H1 (cell line): Measurements from ENCODE around the gene CRYBG3. TPM values are rescaled to one million over a fixed set of nuclear protein-coding genes. Genes with fewer than 3 reads are reported as not detected.

Experiments
- ASH2L ChIP-seq: fragments of 200-600, 300-600 bp; sonication (generic); IDR thresholded peaks from one replicate; pipeline ENCODE4 v1.7.1; 2017; ENCODE audit warnings: low read length
- BACH1 ChIP-seq: IDR thresholded peaks from 2 replicates; pipeline ENCODE4 v1.6.1; 2012; ENCODE audit warnings: low read length, improper control_type of control experiment
- CEBPB ChIP-seq: IDR thresholded peaks from 2 replicates; pipeline ENCODE4 v1.6.1; 2012; ENCODE audit warnings: low read depth, low read length
- HDAC2 ChIP-seq, 2 experiments: fragments of 300-600 bp in 1 of 2; sonication (generic) in 1 of 2; IDR thresholded peaks; 2 replicates each; pipeline ENCODE4 v1.6.1; 2011 to 2012; ENCODE audit warnings: low read depth in 2 of 2, low read length in 2 of 2, mild to moderate bottlenecking in 2 of 2, moderate library complexity in 2 of 2, borderline replicate concordance in 1 of 2, inconsistent platforms in 1 of 2
- KDM4A ChIP-seq: IDR thresholded peaks from one replicate; pipeline ENCODE4 v1.7.1; 2012; ENCODE audit warnings: low read depth, mild to moderate bottlenecking, moderate library complexity, low read length, inconsistent platforms; ENCODE audit not compliant: severe bottlenecking
- KDM5A ChIP-seq: fragments of 200-600 bp; IDR thresholded peaks from 2 replicates; pipeline ENCODE4 v1.7.1; 2012; ENCODE audit warnings: mild to moderate bottlenecking, low read length, inconsistent platforms, mixed read lengths
- MAFK ChIP-seq: IDR thresholded peaks from 2 replicates; pipeline ENCODE4 v1.6.1; 2012; ENCODE audit warnings: low read depth, mild to moderate bottlenecking, improper control_type of control experiment, low read length
- MAX ChIP-seq: IDR thresholded peaks from 2 replicates; pipeline ENCODE4 v1.6.1; 2012; ENCODE audit warnings: inconsistent platforms
- PHF8 ChIP-seq: fragments of 200-600 bp; sonication (generic); conservative IDR thresholded peaks from 2 replicates; pipeline ENCODE4 v1.7.1; 2012; ENCODE audit warnings: low read depth, mild to moderate bottlenecking, inconsistent platforms, low read length, moderate library complexity
- POLR2AphosphoS5 ChIP-seq: IDR thresholded peaks from 2 replicates; pipeline ENCODE4 v1.6.1; 2011; ENCODE audit warnings: low read depth, low read length
- POU5F1 ChIP-seq: IDR thresholded peaks from 2 replicates; pipeline ENCODE4 v1.6.1; 2011; ENCODE audit warnings: low read depth, mild to moderate bottlenecking, low read length, moderate library complexity
- RFX5 ChIP-seq: IDR thresholded peaks from 2 replicates; pipeline ENCODE4 v1.6.1; 2011; ENCODE audit warnings: low read depth, low read length, improper control_type of control experiment, borderline replicate concordance
- SP2 ChIP-seq: IDR thresholded peaks from 2 replicates; pipeline ENCODE4 v1.6.1; 2012; ENCODE audit warnings: mild to moderate bottlenecking, low read length, inconsistent platforms
- SUZ12 ChIP-seq: fragments of 200-600 bp; sonication (generic); IDR thresholded peaks from 2 replicates; pipeline ENCODE4 v1.6.1; 2012; ENCODE audit warnings: mild to moderate bottlenecking, inconsistent platforms, low read length, moderate library complexity, mixed read lengths
- TAF1 ChIP-seq: IDR thresholded peaks from 2 replicates; pipeline ENCODE4 v1.6.1; 2011; ENCODE audit warnings: mild to moderate bottlenecking, low read depth, low read length
- TBP ChIP-seq: IDR thresholded peaks from 2 replicates; pipeline ENCODE4 v1.6.1; 2011; ENCODE audit warnings: low read depth, low read length, improper control_type of control experiment
- TEAD4 ChIP-seq: IDR thresholded peaks from 2 replicates; pipeline ENCODE4 v1.6.1; 2012; ENCODE audit warnings: low read depth, low read length, inconsistent platforms, mixed read lengths
- ZNF274 ChIP-seq: IDR thresholded peaks from 2 replicates; pipeline ENCODE4 v1.7.0; 2012; ENCODE audit warnings: low read length, borderline replicate concordance; ENCODE audit errors: extremely low read depth
- polyA plus RNA-seq, 7 experiments: library from polyadenylated mRNA; depleted of rRNA in 3 of 7; stranded (reverse) in 5 of 7; unstranded in 2 of 7; fragments of >200 nt in 5 of 7; fragments of 200-250 nt in 2 of 7; gene quantifications; 1 replicate in 5 of 7; 2 replicates in 1 of 7; 4 replicates in 1 of 7; pipeline versions ENCODE4 v1.2.1 to v1.2.3, GENCODE V29; 2011 to 2013; ENCODE audit warnings: missing spikeins in 2 of 7, mixed read lengths in 2 of 7
- total RNA-seq: library from RNA; stranded (reverse); fragmentation: NEBNext Ultra II Directional; extraction: Animal tissue kit (Norgen Biotek cat#: 25700); gene quantifications from 2 replicates; pipeline ENCODE4 v1.2.1, GENCODE V29; 2021
- TF ChIP-seq, protein P1 (sequence below): IDR thresholded peaks from 2 replicates; pipeline ENCODE4 v1.6.1; 2011; ENCODE audit warnings: low read depth, mild to moderate bottlenecking, low read length; ENCODE audit not compliant: insufficient read depth
- TF ChIP-seq, protein P2 (sequence below), 3 experiments: IDR thresholded peaks; 1 replicate in 2 of 3; 2 replicates in 1 of 3; pipeline versions ENCODE4 v1.5.1 to v1.6.1; 2011; ENCODE audit warnings: low read length in 3 of 3, mild to moderate bottlenecking in 3 of 3, inconsistent platforms in 2 of 3, low read depth in 1 of 3, moderate library complexity in 1 of 3; ENCODE audit not compliant: insufficient read depth in 1 of 3; ENCODE audit errors: control extremely low read depth in 1 of 3
- TF ChIP-seq, protein P3 (sequence below): IDR thresholded peaks from 2 replicates; pipeline ENCODE4 v1.6.1; 2012; ENCODE audit warnings: inconsistent platforms

The CRYBG3 gene
- total and polyA plus RNA-seq, 2 of the 8 experiments (the other 6 are each of a cell fraction or from before 2014, with no cell fraction given), result 2.1 to 8.0 TPM

- no peak for TF ChIP-seq SP2
- no peak for TF ChIP-seq KDM5A
- TF ChIP-seq PHF8, result no peak; the same call in 1 of the 2 replicates
- TF ChIP-seq HDAC2 (IDR thresholded peaks at IDR 0.05; ENCODE audit: borderline replicate concordance in 1 of 2, low read depth in 2 of 2, low read length in 2 of 2), result 0 out of 4 replicates have a peak, but pooled peaks of 1 of the 2 experiments have one; percentile 39
- no peak for TF ChIP-seq TEAD4
- TF ChIP-seq, protein P1, sequence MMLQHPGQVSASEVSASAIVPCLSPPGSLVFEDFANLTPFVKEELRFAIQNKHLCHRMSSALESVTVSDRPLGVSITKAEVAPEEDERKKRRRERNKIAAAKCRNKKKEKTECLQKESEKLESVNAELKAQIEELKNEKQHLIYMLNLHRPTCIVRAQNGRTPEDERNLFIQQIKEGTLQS, result no peak
- TF ChIP-seq RFX5, result no peak
- no peak for TF ChIP-seq ZNF274
- peak; percentile 47 for TF ChIP-seq SUZ12
- TF ChIP-seq MAFK, result no peak
- no peak for TF ChIP-seq BACH1
- TF ChIP-seq CEBPB, result no peak
- TF ChIP-seq MAX, result peak; percentile 57; the same call in 1 of the 2 replicates
- TF ChIP-seq TBP, result peak; percentile 43; the same call in 1 of the 2 replicates
- TF ChIP-seq ASH2L, result peak; percentile 64
- TF ChIP-seq, protein P2, sequence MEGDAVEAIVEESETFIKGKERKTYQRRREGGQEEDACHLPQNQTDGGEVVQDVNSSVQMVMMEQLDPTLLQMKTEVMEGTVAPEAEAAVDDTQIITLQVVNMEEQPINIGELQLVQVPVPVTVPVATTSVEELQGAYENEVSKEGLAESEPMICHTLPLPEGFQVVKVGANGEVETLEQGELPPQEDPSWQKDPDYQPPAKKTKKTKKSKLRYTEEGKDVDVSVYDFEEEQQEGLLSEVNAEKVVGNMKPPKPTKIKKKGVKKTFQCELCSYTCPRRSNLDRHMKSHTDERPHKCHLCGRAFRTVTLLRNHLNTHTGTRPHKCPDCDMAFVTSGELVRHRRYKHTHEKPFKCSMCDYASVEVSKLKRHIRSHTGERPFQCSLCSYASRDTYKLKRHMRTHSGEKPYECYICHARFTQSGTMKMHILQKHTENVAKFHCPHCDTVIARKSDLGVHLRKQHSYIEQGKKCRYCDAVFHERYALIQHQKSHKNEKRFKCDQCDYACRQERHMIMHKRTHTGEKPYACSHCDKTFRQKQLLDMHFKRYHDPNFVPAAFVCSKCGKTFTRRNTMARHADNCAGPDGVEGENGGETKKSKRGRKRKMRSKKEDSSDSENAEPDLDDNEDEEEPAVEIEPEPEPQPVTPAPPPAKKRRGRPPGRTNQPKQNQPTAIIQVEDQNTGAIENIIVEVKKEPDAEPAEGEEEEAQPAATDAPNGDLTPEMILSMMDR (IDR thresholded peaks at IDR 0.05; ENCODE audit: control extremely low read depth in 1 of 3, insufficient read depth in 1 of 3, low read depth in 1 of 3, low read length in 3 of 3), result peak; percentile 11 to 19 (median 15); a peak in 3 of 4 replicates
- TF ChIP-seq KDM4A, result peak; percentile 89
- TF ChIP-seq TAF1, result peak; percentile 70
- TF ChIP-seq POU5F1, result no peak
- TF ChIP-seq POLR2AphosphoS5, result peak; percentile 66
- TF ChIP-seq, protein P3, sequence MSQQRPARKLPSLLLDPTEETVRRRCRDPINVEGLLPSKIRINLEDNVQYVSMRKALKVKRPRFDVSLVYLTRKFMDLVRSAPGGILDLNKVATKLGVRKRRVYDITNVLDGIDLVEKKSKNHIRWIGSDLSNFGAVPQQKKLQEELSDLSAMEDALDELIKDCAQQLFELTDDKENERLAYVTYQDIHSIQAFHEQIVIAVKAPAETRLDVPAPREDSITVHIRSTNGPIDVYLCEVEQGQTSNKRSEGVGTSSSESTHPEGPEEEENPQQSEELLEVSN, result peak; percentile 80
- TF ChIP-seq, all 59 proteins: peak for 14
Measured at GRCh38 chr3:97821774-97822358, at the start of gene CRYBG3 (continued).
